CD14-positive monocyte (primary cell): ENCODE data around the gene NLK. TPM values are rescaled to one million over a fixed set of nuclear protein-coding genes. Genes with fewer than 3 reads are reported as not detected.

ENCODE experiments used
- DNase-seq, 3 donors: peaks; one replicate each; pipeline ENCODE4 v3.0.0-alpha.2; 2011 to 2022
- H2AFZ ChIP-seq: 2 replicates; pipeline ENCODE4 v1.6.0; 2012; ENCODE audit warnings: mild to moderate bottlenecking, low read depth, low read length, inconsistent platforms; ENCODE audit not compliant: insufficient read depth, poor library complexity, severe bottlenecking
- H3K27ac ChIP-seq, 2 donors: 1 replicate in 1 of 2; 2 replicates in 1 of 2; pipeline ENCODE4 v1.5.1; 2012 to 2013; ENCODE audit warnings: low read length in 2 of 2, control low read depth in 1 of 2, inconsistent platforms in 1 of 2, low read depth in 1 of 2, mild to moderate bottlenecking in 1 of 2
- H3K27me3 ChIP-seq, 2 donors: one replicate each; pipeline versions ENCODE4 v1.6.0 to v1.6.1; 2011 to 2013; ENCODE audit warnings: low read length in 2 of 2; ENCODE audit not compliant: control insufficient read depth in 2 of 2, insufficient read depth in 2 of 2
- H3K36me3 ChIP-seq, 2 donors: replicated peaks in 1 of 2; 1 replicate in 1 of 2; 2 replicates in 1 of 2; pipeline versions ENCODE4 v1.5.1 to v1.6.1; 2012 to 2013; ENCODE audit warnings: low read length in 2 of 2, control low read depth in 1 of 2, inconsistent platforms in 1 of 2, mild to moderate bottlenecking in 1 of 2; ENCODE audit not compliant: insufficient read depth in 2 of 2, control insufficient read depth in 1 of 2
- H3K4me1 ChIP-seq, 2 donors: 1 replicate in 1 of 2; 2 replicates in 1 of 2; pipeline versions ENCODE4 v1.5.1 to v1.6.1; 2012 to 2013; ENCODE audit warnings: low read length in 2 of 2, control low read depth in 1 of 2, inconsistent platforms in 1 of 2, mild to moderate bottlenecking in 1 of 2, moderate library complexity in 1 of 2; ENCODE audit not compliant: insufficient read depth in 2 of 2, control insufficient read depth in 1 of 2
- H3K4me2 ChIP-seq: replicated peaks from 2 replicates; pipeline ENCODE3; 2012; ENCODE audit warnings: low read length, moderate library complexity, mild to moderate bottlenecking; ENCODE audit not compliant: poor library complexity, severe bottlenecking; ENCODE audit errors: extremely low read depth
- H3K4me3 ChIP-seq, 3 experiments: fragments of 200-600 bp in 1 of 3; sonication (generic) in 1 of 3; replicated peaks in 1 of 3; 1 replicate in 2 of 3; 2 replicates in 1 of 3; pipeline ENCODE4 v1.5.1; 2011 to 2013; ENCODE audit warnings: low read length in 3 of 3, mild to moderate bottlenecking in 3 of 3, control low read depth in 2 of 3, low read depth in 2 of 3, inconsistent platforms in 1 of 3, moderate library complexity in 1 of 3
- H3K79me2 ChIP-seq: 2 replicates; pipeline ENCODE4 v1.6.0; 2012; ENCODE audit warnings: mild to moderate bottlenecking, control low read depth, inconsistent platforms, low read length, moderate library complexity; ENCODE audit not compliant: insufficient read depth
- H3K9ac ChIP-seq: 2 replicates; pipeline ENCODE4 v1.6.0; 2017; ENCODE audit warnings: low read length, mild to moderate bottlenecking; ENCODE audit not compliant: insufficient read depth, poor library complexity, severe bottlenecking
- H3K9me3 ChIP-seq, 2 donors: replicated peaks in 1 of 2; 1 replicate in 1 of 2; 2 replicates in 1 of 2; pipeline versions ENCODE4 v1.5.1 to v1.6.1; 2012 to 2013; ENCODE audit warnings: low read length in 2 of 2, control low read depth in 1 of 2; ENCODE audit not compliant: control insufficient read depth in 1 of 2, insufficient read depth in 1 of 2
- H4K20me1 ChIP-seq: 2 replicates; pipeline ENCODE4 v1.6.0; 2012; ENCODE audit warnings: mild to moderate bottlenecking, low read length, control low read depth, moderate library complexity; ENCODE audit not compliant: insufficient read depth
- H3K27ac Mint-ChIP-seq, 7 donors: one replicate each; pipeline ENCODE4 v1.8.0; 2020; ENCODE audit warnings: mild to moderate bottlenecking in 7 of 7, mixed read lengths in 7 of 7, moderate library complexity in 6 of 7, inconsistent platforms in 2 of 7
- H3K27me3 Mint-ChIP-seq, 3 donors: one replicate each; pipeline ENCODE4 v1.8.0; 2021 to 2022; ENCODE audit warnings: low read depth in 3 of 3, mild to moderate bottlenecking in 3 of 3, mixed read lengths in 3 of 3, moderate library complexity in 3 of 3, inconsistent platforms in 1 of 3
- H3K36me3 Mint-ChIP-seq, 2 donors: one replicate each; pipeline ENCODE4 v1.8.0; 2020; ENCODE audit warnings: mixed read lengths in 2 of 2, inconsistent platforms in 1 of 2, mild to moderate bottlenecking in 1 of 2
- H3K4me1 Mint-ChIP-seq: one replicate; pipeline ENCODE4 v1.8.0; 2020; ENCODE audit warnings: mild to moderate bottlenecking, mixed read lengths
- H3K4me3 Mint-ChIP-seq, 2 donors: one replicate each; pipeline ENCODE4 v1.8.0; 2020; ENCODE audit warnings: mild to moderate bottlenecking in 2 of 2, mixed read lengths in 2 of 2, moderate library complexity in 1 of 2
- H3K9me3 Mint-ChIP-seq, 7 donors: one replicate each; pipeline ENCODE4 v1.8.0; 2020 to 2022; ENCODE audit warnings: mixed read lengths in 7 of 7, mild to moderate bottlenecking in 6 of 7, moderate library complexity in 6 of 7, inconsistent platforms in 2 of 7
- WGBS: methylation state at CpG from one replicate; pipeline ENCODE4 v1.1.5; 2013; ENCODE audit warnings: missing lambda C conversion rate; ENCODE audit not compliant: insufficient coverage; 5-methylcytosine and 5-hydroxymethylcytosine counted together
- intact Hi-C, 2 donors: fragments of 100-400 bp; cut with micrococcal nuclease; formaldehyde crosslinking; loops; one replicate each; pipeline versions ENCODE4 v1.15.0 to v1.15.1; 2023
- polyA plus RNA-seq, 3 donors: library from polyadenylated mRNA; depleted of rRNA in 1 of 3; unstranded in 2 of 3; stranded (reverse) in 1 of 3; fragments of 300-500 nt in 2 of 3; fragments of >200 nt in 1 of 3; fragmentation: Illumina TruSeq in 2 of 3; gene quantifications; 1 replicate in 2 of 3; 2 replicates in 1 of 3; pipeline ENCODE4 v1.2.3, GENCODE V29; 2012 to 2021
- TF ChIP-seq, protein P1 (sequence below): fragments of 200-600 bp; IDR thresholded peaks from one replicate; pipeline ENCODE4 v1.8.0; 2022; ENCODE audit warnings: antibody characterized with exemption, mild to moderate bottlenecking

NLK gene
- polyA plus RNA-seq, 3 donors = 1.7 to 6.5 (median 2.0) TPM

GRCh38 chr17:28180449-28180848 lies 138.0 kb downstream of the NLK start:
- DNase-seq = no peak
- H3K4me3 Mint-ChIP-seq = no peak overlapping the region
- H3K36me3 ChIP-seq = peaks cover 6 to 24% of the 10 kb centered on the region in 2 donors

GRCh38 chr17:28181568-28181967 lies 139.1 kb downstream of the NLK start:
- no peaks in the 10 kb centered on the region for H3K27me3 Mint-ChIP-seq
- Histone ChIP-seq H3K4me3 (no peak overlapping the region), H3K9ac (no peak overlapping the region), H3K27me3 (no peaks in the 10 kb centered on the region), H3K4me2 (no peak overlapping the region), H3K79me2 (no peaks in the 10 kb centered on the region), H2AFZ (no peak overlapping the region), H4K20me1 (no peaks in the 10 kb centered on the region), H3K36me3 (peaks cover 17 to 35% of the 10 kb centered on the region in 2 donors), H3K4me1 (no peaks in the 10 kb centered on the region), H3K27ac (no peak overlapping the region), H3K9me3 (peaks cover 0 to 4% of the 10 kb centered on the region in 2 donors)
- DNase-seq = no peak
- TF ChIP-seq, protein P1, sequence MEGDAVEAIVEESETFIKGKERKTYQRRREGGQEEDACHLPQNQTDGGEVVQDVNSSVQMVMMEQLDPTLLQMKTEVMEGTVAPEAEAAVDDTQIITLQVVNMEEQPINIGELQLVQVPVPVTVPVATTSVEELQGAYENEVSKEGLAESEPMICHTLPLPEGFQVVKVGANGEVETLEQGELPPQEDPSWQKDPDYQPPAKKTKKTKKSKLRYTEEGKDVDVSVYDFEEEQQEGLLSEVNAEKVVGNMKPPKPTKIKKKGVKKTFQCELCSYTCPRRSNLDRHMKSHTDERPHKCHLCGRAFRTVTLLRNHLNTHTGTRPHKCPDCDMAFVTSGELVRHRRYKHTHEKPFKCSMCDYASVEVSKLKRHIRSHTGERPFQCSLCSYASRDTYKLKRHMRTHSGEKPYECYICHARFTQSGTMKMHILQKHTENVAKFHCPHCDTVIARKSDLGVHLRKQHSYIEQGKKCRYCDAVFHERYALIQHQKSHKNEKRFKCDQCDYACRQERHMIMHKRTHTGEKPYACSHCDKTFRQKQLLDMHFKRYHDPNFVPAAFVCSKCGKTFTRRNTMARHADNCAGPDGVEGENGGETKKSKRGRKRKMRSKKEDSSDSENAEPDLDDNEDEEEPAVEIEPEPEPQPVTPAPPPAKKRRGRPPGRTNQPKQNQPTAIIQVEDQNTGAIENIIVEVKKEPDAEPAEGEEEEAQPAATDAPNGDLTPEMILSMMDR = no peak
- H3K27ac Mint-ChIP-seq = no peak overlapping the region
- H3K4me3 Mint-ChIP-seq = no peak overlapping the region
- H3K4me1 Mint-ChIP-seq = no peaks in the 10 kb centered on the region
- H3K9me3 Mint-ChIP-seq = peaks cover 0 to 13% (median 9%) of the 10 kb centered on the region in 7 donors
- H3K36me3 Mint-ChIP-seq = peaks cover 36 to 37% of the 10 kb centered on the region in 2 donors
- WGBS = 95% methylated on average over 4 of the region's 9 CpGs
- intact Hi-C loops = no loop called here

More at GRCh38 chr17:28180449-28180848, 138.0 kb downstream of the NLK start:
- no peaks in the 10 kb centered on the region for H3K4me1 Mint-ChIP-seq
- no peak overlapping the region for H3K9ac ChIP-seq
- no peak overlapping the region for H3K27ac Mint-ChIP-seq
- H3K9me3 ChIP-seq = peaks cover 0 to 1% of the 10 kb centered on the region in 2 donors
- peaks cover 0 to 5% (median 2%) of the 10 kb centered on the region in 7 donors for H3K9me3 Mint-ChIP-seq
- H2AFZ ChIP-seq = no peak overlapping the region
- intact Hi-C loops = no loop called here
- H3K4me1 ChIP-seq = no peaks in the 10 kb centered on the region
- H3K79me2 ChIP-seq = no peaks in the 10 kb centered on the region
- no CpG with 5 or more reads among the region's 1 CpG for WGBS
- TF ChIP-seq, protein P1 = no peak
- no peak overlapping the region for H3K4me2 ChIP-seq
- H3K4me3 ChIP-seq = no peak overlapping the region
- no peak overlapping the region for H3K27ac ChIP-seq
- no peaks in the 10 kb centered on the region for H3K27me3 ChIP-seq
- H3K27me3 Mint-ChIP-seq = no peaks in the 10 kb centered on the region
- no peaks in the 10 kb centered on the region for H4K20me1 ChIP-seq
- H3K36me3 Mint-ChIP-seq = peaks cover 25 to 26% of the 10 kb centered on the region in 2 donors
